ENCODE data around the gene ZNF564. TPM values are rescaled to one million over a fixed set of nuclear protein-coding genes. Genes with fewer than 3 reads are reported as not detected.
A peak's percentile ranks its signal among the peaks of the same experiment; 100 is the strongest.

ZNF564 gene
- total RNA-seq = 10 to 100 TPM; 11.6 to 21.7 TPM

DNA sequence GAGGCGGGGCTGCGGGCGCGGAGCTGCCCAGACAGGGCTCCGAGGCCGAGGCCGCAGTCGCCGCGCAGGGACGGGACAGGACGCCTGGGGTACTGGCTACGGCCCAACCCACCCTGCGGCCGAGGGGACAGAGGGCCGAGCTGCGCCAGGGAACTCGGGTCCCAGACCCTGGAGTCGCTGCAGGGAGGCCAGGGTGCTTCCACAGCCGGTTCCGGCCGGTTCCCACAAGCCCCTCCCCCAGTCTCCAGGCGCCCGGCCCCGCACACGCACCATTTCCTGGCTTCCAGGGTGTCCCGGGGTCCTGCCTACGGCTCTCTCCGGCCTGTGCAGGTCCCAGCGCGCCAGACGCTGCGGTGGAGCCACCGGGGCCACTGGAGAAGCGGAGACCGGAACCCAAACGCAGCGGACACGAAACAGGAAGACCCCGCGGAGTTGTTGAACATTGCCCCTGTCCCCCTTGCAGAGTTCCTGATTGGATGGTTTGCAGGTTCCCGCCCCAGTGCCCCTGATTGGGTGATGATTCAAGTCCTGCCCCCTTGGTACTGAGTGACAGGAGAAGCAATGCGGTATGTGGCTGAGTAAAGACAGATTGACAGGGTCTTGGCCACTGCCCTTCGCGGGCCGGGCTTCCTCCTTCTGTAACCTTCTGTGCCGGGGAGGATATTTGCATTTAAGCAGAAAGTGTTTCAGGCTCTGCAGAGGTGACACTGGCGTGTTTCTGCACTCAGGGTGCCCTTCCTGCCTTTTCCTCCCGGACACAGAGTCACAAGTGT, at the start of gene ZNF564:
Gene ZNF564 (minus strand): TSS at position 423 of the 773 bp plus-strand sequence. CDS start 150 bp downstream, at position 273.
- DNase-seq (ENCODE audit: low spot score) = peak; percentile 90
- H3K36me3 ChIP-seq = no peaks in the 10 kb centered on the region
- H3K4me1 ChIP-seq (ENCODE audit: control insufficient read depth in 1 of 2, low read depth in 2 of 2) = peaks cover 11 to 41% of the 10 kb centered on the region in 2 donors
- H3K27ac ChIP-seq = peak within 1 kb of the TSS; percentile 92 to 93
- H3K27me3 ChIP-seq (replicated peaks; ENCODE audit: insufficient read depth) = no peaks in the 10 kb centered on the region
- peak; percentile 100 for ATAC-seq (ENCODE audit: insufficient number of reproducible peaks, low FRiP score, low read depth)
- H3K9me3 ChIP-seq = no peaks in the 10 kb centered on the region
- H3K4me3 ChIP-seq = peak within 1 kb of the TSS; percentile 88
- TF ChIP-seq CTCF (IDR thresholded peaks at IDR 0.05) = no peak

DNA sequence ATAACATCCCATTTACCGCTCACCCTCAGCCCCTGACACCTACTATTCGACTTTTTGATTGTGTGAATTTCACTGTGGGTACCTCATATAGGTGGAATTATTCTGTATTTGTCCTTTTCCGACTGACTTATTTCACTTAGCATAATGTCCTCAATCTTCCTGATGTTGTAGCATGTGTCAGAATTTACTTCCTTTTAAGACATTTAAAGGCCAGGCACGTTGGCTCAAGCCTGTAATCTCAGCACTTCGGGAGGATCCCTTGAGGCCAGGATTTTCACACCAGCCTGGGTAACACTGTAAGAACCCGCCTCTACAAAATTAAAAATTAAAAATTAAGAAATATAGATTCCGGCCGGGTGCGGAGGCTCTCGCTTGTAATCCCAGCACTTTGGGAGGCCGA, 46.3 kb upstream of the ZNF564 start:
- Histone ChIP-seq H3K36me3 (peaks cover 11% of the 10 kb centered on the region), H3K4me1 (ENCODE audit: control insufficient read depth in 1 of 2, low read depth in 2 of 2) (no peaks in the 10 kb centered on the region), H3K27ac (no peak overlapping the region), H3K27me3 (replicated peaks; ENCODE audit: insufficient read depth) (no peaks in the 10 kb centered on the region), H3K4me3 (no peak overlapping the region), H3K9me3 (no peaks in the 10 kb centered on the region)
- no peak for TF ChIP-seq CTCF (IDR thresholded peaks at IDR 0.05)
- no peak for ATAC-seq (ENCODE audit: insufficient number of reproducible peaks, low FRiP score, low read depth)
- DNase-seq (ENCODE audit: low spot score) = no peak

GRCh38 chr19:12596927-12597548, 45.8 kb upstream of the ZNF564 start:
- Histone ChIP-seq H3K36me3 (peaks cover 9% of the 10 kb centered on the region), H3K27me3 (replicated peaks; ENCODE audit: insufficient read depth) (no peaks in the 10 kb centered on the region), H3K27ac (no peak overlapping the region), H3K4me1 (ENCODE audit: control insufficient read depth in 1 of 2, low read depth in 2 of 2) (no peaks in the 10 kb centered on the region), H3K4me3 (no peak overlapping the region), H3K9me3 (no peaks in the 10 kb centered on the region)
- TF ChIP-seq CTCF (IDR thresholded peaks at IDR 0.05) = no peak
- no peak for DNase-seq (ENCODE audit: low spot score)
- no peak for ATAC-seq (ENCODE audit: insufficient number of reproducible peaks, low FRiP score, low read depth)

GRCh38 chr19:12596485-12596884, 45.2 kb upstream of the ZNF564 start:
- Histone ChIP-seq H3K27me3 (replicated peaks; ENCODE audit: insufficient read depth) (no peaks in the 10 kb centered on the region), H3K27ac (no peak overlapping the region), H3K4me1 (ENCODE audit: control insufficient read depth in 1 of 2, low read depth in 2 of 2) (no peaks in the 10 kb centered on the region), H3K9me3 (no peaks in the 10 kb centered on the region), H3K4me3 (no peak overlapping the region), H3K36me3 (peaks cover 9% of the 10 kb centered on the region)
- no peak for DNase-seq (ENCODE audit: low spot score)
- no peak for ATAC-seq (ENCODE audit: insufficient number of reproducible peaks, low FRiP score, low read depth)
- no peak for TF ChIP-seq CTCF (IDR thresholded peaks at IDR 0.05)

DNA sequence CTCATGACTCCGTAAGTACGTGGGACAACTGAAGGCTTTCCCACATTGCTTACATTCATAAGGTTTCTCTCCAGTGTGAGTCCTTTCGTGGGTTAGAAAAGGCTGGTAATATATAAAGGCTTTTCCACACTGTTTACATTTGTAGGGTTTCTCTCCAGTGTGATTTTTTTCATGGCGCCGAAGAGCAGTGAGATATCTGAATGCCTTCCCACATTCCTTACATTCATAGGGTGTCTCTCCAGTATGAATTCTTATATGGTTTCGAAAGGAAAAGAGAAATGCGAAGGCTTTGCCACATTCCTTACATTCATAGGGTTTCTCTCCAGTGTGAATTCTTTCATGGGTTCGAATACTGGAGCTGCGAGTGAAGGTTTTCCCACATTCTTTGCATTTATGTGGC, 29.8 kb upstream of the ZNF564 start:
- ATAC-seq (ENCODE audit: insufficient number of reproducible peaks, low FRiP score, low read depth) = no peak
- no peaks in the 10 kb centered on the region for H3K27me3 ChIP-seq (replicated peaks; ENCODE audit: insufficient read depth)
- no peak for TF ChIP-seq CTCF (IDR thresholded peaks at IDR 0.05)
- H3K9me3 ChIP-seq = peaks cover 19% of the 10 kb centered on the region
- H3K4me1 ChIP-seq (ENCODE audit: control insufficient read depth in 1 of 2, low read depth in 2 of 2) = no peaks in the 10 kb centered on the region
- H3K36me3 ChIP-seq = peaks cover 29% of the 10 kb centered on the region
- no peak overlapping the region for H3K4me3 ChIP-seq
- no peak overlapping the region for H3K27ac ChIP-seq
- no peak for DNase-seq (ENCODE audit: low spot score)

All from thoracic aorta (tissue), 2 donors.